Transverse colon (tissue), 4 donors: ENCODE results near the gene LMBR1L. TPM values are rescaled to one million over a fixed set of nuclear protein-coding genes. Genes with fewer than 3 reads are reported as not detected.
A peak's percentile ranks its signal among the peaks of the same experiment; 100 is the strongest.

Experiments used
- DNase-seq: peaks from one replicate; pipeline ENCODE4 v3.0.0-alpha.2; 2019
- H3K27ac ChIP-seq, 4 donors: fragments of 200-600 bp; sonication (generic); 2 replicates each; pipeline ENCODE4 v1.5.1; 2016 to 2018; ENCODE audit warnings: inconsistent platforms in 4 of 4
- H3K27me3 ChIP-seq: fragments of 200-600 bp; sonication (generic); 2 replicates; pipeline ENCODE4 v1.5.1; 2017; ENCODE audit warnings: inconsistent platforms
- H3K36me3 ChIP-seq, 4 donors: fragments of 200-600 bp; sonication (generic); 2 replicates each; pipeline ENCODE4 v1.5.1; 2017 to 2019; ENCODE audit warnings: inconsistent platforms in 4 of 4
- H3K4me1 ChIP-seq, 4 donors: fragments of 200-600 bp; sonication (generic); 2 replicates each; pipeline ENCODE4 v1.5.1; 2017 to 2020; ENCODE audit warnings: inconsistent platforms in 4 of 4
- H3K4me3 ChIP-seq, 4 donors: fragments of 200-600 bp; sonication (generic); 1 replicate in 1 of 4; 2 replicates in 3 of 4; pipeline versions ENCODE4 v1.5.1 to v1.6.1; 2017 to 2019; ENCODE audit warnings: inconsistent platforms in 4 of 4
- H3K9me3 ChIP-seq, 2 donors: fragments of 200-600 bp; sonication (generic); 2 replicates each; pipeline ENCODE4 v1.5.1; 2017 to 2019; ENCODE audit warnings: inconsistent platforms in 2 of 2
- CTCF ChIP-seq, 5 experiments: fragments of 200-600 bp in 3 of 5; fragments of 450-650 bp in 2 of 5; sonication (generic) in 3 of 5; IDR thresholded peaks; 1 replicate in 2 of 5; 2 replicates in 3 of 5; pipeline ENCODE4 v1.5.1; 2016 to 2017; ENCODE audit warnings: antibody characterized with exemption in 5 of 5, inconsistent platforms in 3 of 5, mild to moderate bottlenecking in 2 of 5, moderate library complexity in 1 of 5
- EP300 ChIP-seq: sonication (generic); formaldehyde crosslinking; IDR thresholded peaks from one replicate; pipeline ENCODE4 v1.6.1; 2017; ENCODE audit warnings: antibody characterized with exemption, low read depth
- POLR2A ChIP-seq: fragments of 450-650 bp; IDR thresholded peaks from one replicate; pipeline ENCODE4 v1.6.1; 2016; ENCODE audit warnings: antibody characterized with exemption, mild to moderate bottlenecking, moderate library complexity
- POLR2AphosphoS5 ChIP-seq, 3 donors: sonication (generic); formaldehyde crosslinking; IDR thresholded peaks; one replicate each; pipeline ENCODE4 v1.6.1; 2016; ENCODE audit warnings: antibody characterized with exemption in 3 of 3
- WGBS, 2 donors: methylation state at CpG; one replicate each; pipeline ENCODE4 v1.1.5; 2018; ENCODE audit warnings: low coverage in 1 of 2; 5-methylcytosine and 5-hydroxymethylcytosine counted together
- in situ Hi-C, 4 donors: fragments of 200-750 bp; cut with MboI; loops; one replicate each; pipeline versions ENCODE4 v1.15.0 to v1.15.1; 2017; ENCODE audit warnings: low sequenced_read_pairs in 3 of 4, low pct_ligation_motif_present in 1 of 4, low pct_unique_long_range_greater_than_20kb in 1 of 4
- intact Hi-C: fragments of 100-400 bp; cut with DNase I; formaldehyde crosslinking; loops from one replicate; pipeline ENCODE4 v1.15.1; 2023; ENCODE audit warnings: low total_unique reads
- total RNA-seq, 4 donors: library from RNA; depleted of rRNA; stranded (reverse); fragments of >200 nt; gene quantifications; one replicate each; pipeline ENCODE4 v1.1.0, GENCODE V29; 2016

LMBR1L gene
- total RNA-seq, 4 donors from 2014 or later, result 72.6 to 125 (median 82.1) TPM

DNA sequence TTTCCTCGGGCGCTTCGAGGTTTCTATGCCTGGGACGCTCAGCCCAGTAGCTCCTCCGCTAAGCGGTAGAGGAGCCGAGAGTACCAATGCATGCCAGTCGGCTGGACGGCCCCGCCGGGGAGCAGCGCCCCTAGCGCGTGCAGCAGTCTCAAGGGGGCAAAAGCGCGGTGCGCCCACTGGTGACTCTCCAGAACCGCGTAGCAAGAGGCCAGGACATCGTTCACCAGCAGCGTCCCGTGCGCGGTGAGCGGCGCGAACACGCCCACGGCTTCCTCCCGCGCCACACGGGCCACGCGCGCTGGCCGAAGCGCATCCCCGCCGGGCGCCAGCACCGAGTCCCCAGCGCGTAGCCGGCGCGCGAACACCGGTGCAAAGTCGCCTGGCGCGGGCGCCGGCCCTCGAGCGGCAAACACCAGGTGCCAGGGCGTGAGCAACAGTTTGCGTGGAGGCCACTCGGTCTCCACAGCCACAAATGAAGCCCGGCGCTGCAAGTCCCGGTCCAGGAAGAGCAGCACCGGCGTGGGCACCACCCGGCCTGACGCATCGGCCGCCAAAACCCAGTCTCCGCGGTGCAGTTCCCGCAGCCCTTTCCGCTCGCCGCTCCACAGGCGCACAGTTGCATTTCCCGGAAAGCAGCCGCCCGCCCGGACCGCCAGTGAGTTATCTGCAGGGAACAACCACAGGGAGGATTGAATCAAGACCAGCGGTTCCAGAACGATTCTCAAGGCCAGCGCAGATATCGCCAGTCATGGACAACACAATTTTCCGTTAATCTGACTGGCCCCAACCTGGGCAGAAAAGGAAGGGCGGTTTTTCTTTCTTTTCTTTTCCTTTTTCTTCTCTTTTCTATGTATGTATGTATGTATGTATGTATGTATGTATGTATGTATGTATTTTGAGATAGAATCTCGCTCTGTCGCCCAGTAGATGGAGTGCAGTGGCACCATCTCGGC is 20.6 kb downstream of the LMBR1L start:
- H3K9me3 ChIP-seq, result no peaks in the 10 kb centered on the region
- peak overlapping the region in 2 of 4 donors; percentile 4 to 43 for H3K4me3 ChIP-seq
- 4 to 33% methylated on average over 3 to 49 of the region's 88 CpGs for WGBS, 2 donors
- in situ Hi-C loops, result loop anchor here in 3 of 4 donors (10.0 to 25.0 kb wide), 2 partner anchors 145 to 147 kb away; no protein-coding TSS in a partner anchor
- peaks cover 67% of the 10 kb centered on the region for H3K27me3 ChIP-seq
- no peaks in the 10 kb centered on the region for H3K36me3 ChIP-seq
- no peak for DNase-seq
- TF ChIP-seq POLR2AphosphoS5 (IDR thresholded peaks at IDR 0.05), result peak in 1 of 3 donors; percentile 10
- no peak for TF ChIP-seq EP300
- H3K4me1 ChIP-seq, result peaks cover 32 to 55% (median 42%) of the 10 kb centered on the region in 4 donors
- H3K27ac ChIP-seq, result no peak overlapping the region
- intact Hi-C loops, result loop anchor here (5.0 to 10.0 kb wide), 2 partner anchors 32 to 145 kb away; no protein-coding TSS in a partner anchor

DNA sequence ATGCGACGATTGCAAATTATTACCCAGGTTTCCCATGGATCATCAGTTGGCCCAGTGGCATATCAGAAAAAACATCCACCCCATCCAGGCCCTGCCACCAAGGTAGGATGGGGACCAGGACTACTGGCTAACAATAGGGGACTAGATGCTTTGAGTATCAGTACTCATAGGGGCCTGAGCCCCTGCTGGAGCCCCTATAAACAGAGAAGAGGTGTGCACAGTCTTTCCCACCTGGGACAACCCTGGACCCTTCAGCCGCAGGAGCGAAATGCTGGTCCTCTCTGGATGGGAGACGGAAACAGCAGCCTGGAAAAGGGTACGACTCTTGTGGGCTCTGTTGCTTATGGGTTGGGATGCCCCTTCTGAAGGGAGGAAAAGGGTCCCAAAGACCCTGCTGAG is 21.7 kb downstream of the LMBR1L start:
- no peaks in the 10 kb centered on the region for H3K9me3 ChIP-seq
- H3K4me1 ChIP-seq, result peaks cover 24 to 47% (median 33%) of the 10 kb centered on the region in 4 donors
- no peak for DNase-seq
- H3K36me3 ChIP-seq, result no peaks in the 10 kb centered on the region
- TF ChIP-seq CTCF (IDR thresholded peaks at IDR 0.05), result no peak
- TF ChIP-seq EP300, result no peak
- no peak for TF ChIP-seq POLR2AphosphoS5 (IDR thresholded peaks at IDR 0.05)
- TF ChIP-seq POLR2A, result no peak
- WGBS, 2 donors, result 55 to 57% methylated on average over 2 to 6 of the region's 6 CpGs
- intact Hi-C loops, result loop anchor here (5.0 to 10.0 kb wide), 2 partner anchors 33 to 146 kb away; no protein-coding TSS in a partner anchor
- H3K27me3 ChIP-seq, result peaks cover 56% of the 10 kb centered on the region
- no peak overlapping the region for H3K4me3 ChIP-seq
- in situ Hi-C loops, result loop anchor here in 3 of 4 donors (10.0 to 25.0 kb wide), 2 partner anchors 146 to 148 kb away; no protein-coding TSS in a partner anchor
- H3K27ac ChIP-seq, result no peak overlapping the region

DNA sequence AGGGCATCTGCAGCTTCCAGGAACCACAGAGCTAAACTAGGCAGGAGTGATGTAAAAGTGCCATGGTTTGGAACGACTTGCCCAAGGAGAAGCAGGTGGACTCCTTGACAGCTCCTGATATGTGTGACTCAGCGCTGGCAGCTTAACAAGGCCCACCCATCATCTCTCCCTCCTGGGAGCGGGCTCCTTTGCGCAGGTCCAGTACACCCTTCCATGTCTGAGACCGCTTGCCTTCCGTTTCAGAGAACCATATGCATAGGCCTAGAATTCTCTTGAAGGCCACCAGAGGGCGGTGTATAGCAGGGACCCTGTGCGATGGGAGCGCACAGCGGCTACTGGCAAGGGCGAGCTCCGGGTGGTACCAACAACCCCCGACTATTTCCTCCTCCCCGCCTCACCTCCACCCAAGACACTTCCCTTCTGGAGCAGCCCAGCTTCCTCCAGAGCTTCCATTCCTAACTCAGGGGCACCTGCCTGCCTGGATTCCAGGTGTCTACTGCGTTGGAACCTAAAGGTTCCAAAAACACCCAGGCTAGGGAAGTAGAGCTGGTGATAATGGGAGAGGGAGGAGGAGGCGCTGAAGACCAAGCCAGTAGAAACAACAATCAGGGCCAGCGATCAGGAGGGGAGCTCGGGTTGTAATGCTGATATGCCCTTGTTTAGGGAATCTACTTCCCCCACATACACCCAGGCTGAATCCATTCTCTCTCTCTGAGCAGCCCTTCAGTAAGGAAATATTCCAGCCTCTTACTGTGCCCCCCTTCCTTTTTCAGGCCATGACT is 22.3 kb downstream of the LMBR1L start:
- Histone ChIP-seq H3K36me3 (no peaks in the 10 kb centered on the region), H3K27me3 (peaks cover 50% of the 10 kb centered on the region), H3K9me3 (no peaks in the 10 kb centered on the region), H3K4me1 (peaks cover 21 to 42% (median 29%) of the 10 kb centered on the region in 4 donors), H3K27ac (no peak overlapping the region), H3K4me3 (no peak overlapping the region)
- in situ Hi-C loops (loop anchor here in 3 of 4 donors (10.0 to 25.0 kb wide), 2 partner anchors 146 to 149 kb away; no protein-coding TSS in a partner anchor), intact Hi-C loops (loop anchor here (5.0 to 10.0 kb wide), 2 partner anchors 34 to 146 kb away; no protein-coding TSS in a partner anchor)
- TF ChIP-seq POLR2A (no peak), CTCF (IDR thresholded peaks at IDR 0.05) (peak; percentile 77 to 90 (median 87))
- peak; percentile 73 for DNase-seq
- 3 to 7% methylated on average over 3 to 18 of the region's 18 CpGs for WGBS, 2 donors

DNA sequence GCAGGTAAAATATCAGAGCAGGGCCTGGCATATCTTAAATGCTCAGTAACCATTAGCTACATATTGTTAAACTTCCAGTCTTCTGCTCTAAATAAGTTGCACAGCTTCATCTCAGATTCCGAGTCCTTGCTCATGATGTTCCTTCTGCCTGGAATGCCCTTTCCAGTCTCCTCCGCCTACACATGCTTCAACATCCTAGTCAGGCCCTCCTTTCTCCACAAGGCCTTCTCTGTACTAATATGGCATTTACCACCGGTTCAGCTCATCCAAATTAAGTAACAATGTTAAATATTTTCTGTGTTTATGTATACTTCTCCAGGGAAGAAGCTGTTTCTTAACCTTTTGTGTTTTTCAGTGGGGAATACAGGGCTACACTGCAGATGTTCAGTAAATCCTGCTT is 24.5 kb downstream of the LMBR1L start:
- TF ChIP-seq POLR2A (no peak), POLR2AphosphoS5 (IDR thresholded peaks at IDR 0.05) (no peak), CTCF (IDR thresholded peaks at IDR 0.05) (no peak), EP300 (no peak)
- Histone ChIP-seq H3K4me1 (peaks cover 12 to 26% (median 21%) of the 10 kb centered on the region in 4 donors), H3K36me3 (no peaks in the 10 kb centered on the region), H3K27me3 (peaks cover 28% of the 10 kb centered on the region), H3K27ac (no peak overlapping the region), H3K4me3 (no peak overlapping the region), H3K9me3 (no peaks in the 10 kb centered on the region)
- in situ Hi-C loops (loop anchor here in 3 of 4 donors (10.0 to 25.0 kb wide), 2 partner anchors 149 to 151 kb away; no protein-coding TSS in a partner anchor), intact Hi-C loops (loop anchor here (5.0 to 10.0 kb wide), 2 partner anchors 36 to 149 kb away; no protein-coding TSS in a partner anchor)
- DNase-seq, result no peak
- 71 to 77% methylated on average over 2 to 3 of the region's 3 CpGs for WGBS, 2 donors
